HUES64 (cell line): Measurements from ENCODE around the gene KCTD2.
"Not testable (repeated sequence)": the region's sequence is repeated elsewhere in the genome, so short reads cannot be mapped to it uniquely, and the experiment has no call there.

ENCODE experiments used
- H3K27ac ChIP-seq: 2 replicates; pipeline ENCODE4 v1.7.0; 2013; ENCODE audit warnings: low read depth, low read length, inconsistent platforms
- H3K27me3 ChIP-seq: 2 replicates; pipeline ENCODE4 v1.6.1; 2013; ENCODE audit warnings: mild to moderate bottlenecking, low read length; ENCODE audit not compliant: insufficient read depth
- H3K36me3 ChIP-seq: 2 replicates; pipeline ENCODE4 v1.6.1; 2013; ENCODE audit warnings: mild to moderate bottlenecking, low read length; ENCODE audit not compliant: insufficient read depth
- H3K4me1 ChIP-seq: 2 replicates; pipeline ENCODE4 v1.6.1; 2013; ENCODE audit warnings: mild to moderate bottlenecking, low read length, moderate library complexity; ENCODE audit not compliant: insufficient read depth
- H3K4me3 ChIP-seq: 2 replicates; pipeline ENCODE4 v1.5.1; 2013; ENCODE audit warnings: mild to moderate bottlenecking, low read length, moderate library complexity
- H3K9ac ChIP-seq: 2 replicates; pipeline ENCODE4 v1.6.1; 2013; ENCODE audit warnings: mild to moderate bottlenecking, low read depth, low read length
- H3K9me3 ChIP-seq: 2 replicates; pipeline ENCODE4 v1.6.1; 2013; ENCODE audit warnings: low read depth, low read length; ENCODE audit not compliant: insufficient read depth
- WGBS: fragments of 150-250, 120-280 bp; methylation state at CpG from one replicate; pipeline ENCODE4 v1.1.7; 2013; ENCODE audit warnings: missing lambda C conversion rate; 5-methylcytosine and 5-hydroxymethylcytosine counted together

Gene KCTD2

DNA sequence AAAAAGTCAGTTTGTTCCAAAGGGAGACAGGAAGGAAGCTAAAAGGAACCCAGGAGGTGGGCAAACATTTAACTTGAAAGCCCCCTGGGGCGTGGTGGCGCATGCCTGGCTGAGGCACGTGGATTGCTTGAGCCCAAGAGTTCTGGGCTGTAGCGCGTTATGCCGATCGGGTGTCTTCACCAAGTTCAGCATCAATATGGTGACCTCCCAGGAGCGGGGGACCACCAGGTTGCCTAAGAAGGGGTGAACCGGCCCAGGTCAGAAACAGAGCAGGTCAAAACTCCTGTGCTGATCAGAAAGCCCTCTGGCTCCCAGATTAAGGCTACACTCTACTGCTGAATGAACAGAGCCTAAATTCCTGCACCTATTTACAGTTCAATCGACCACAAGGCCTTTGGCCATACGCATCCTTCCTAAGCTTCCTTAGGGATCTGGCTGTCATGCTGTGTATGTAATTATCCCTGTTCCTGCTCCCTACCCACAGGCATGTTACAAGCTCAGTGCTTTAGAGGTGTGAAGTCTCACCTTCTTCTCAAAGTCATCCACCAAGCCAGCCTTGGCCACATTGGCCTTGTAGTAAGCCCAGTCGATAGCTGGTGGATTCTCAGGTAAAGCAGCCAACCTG is 5.3 kb upstream of the KCTD2 start:
- Histone ChIP-seq H3K9me3 (no peaks in the 10 kb centered on the region), H3K36me3 (peaks cover 42% of the 10 kb centered on the region), H3K4me3 (no peak overlapping the region), H3K27ac (peak overlapping the region; percentile 73; the same call in 1 of the 2 replicates), H3K9ac (no peak overlapping the region), H3K4me1 (peaks cover 18% of the 10 kb centered on the region), H3K27me3 (no peaks in the 10 kb centered on the region)
- 84% methylated on average over 12 of the region's 12 CpGs for WGBS

DNA sequence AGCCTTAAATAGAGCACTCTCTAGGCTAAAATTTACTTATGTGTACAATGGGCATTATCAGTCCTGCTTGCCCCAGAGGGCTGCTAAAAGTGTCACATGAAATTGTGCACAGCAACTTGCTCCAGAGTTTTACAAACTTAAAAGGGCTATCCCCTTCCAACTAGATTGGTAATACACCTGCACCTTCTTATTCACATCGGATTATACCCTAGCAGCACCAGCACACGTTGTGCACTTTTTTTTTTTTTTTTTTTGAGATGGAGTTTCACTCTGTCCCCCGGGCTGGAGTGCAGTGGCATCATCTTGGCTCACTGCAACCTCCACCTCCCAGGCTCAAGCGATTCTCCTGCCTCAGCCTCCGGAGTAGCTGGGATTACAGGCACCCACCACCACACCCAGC is 3.2 kb upstream of the KCTD2 start:
- 0 out of 2 replicates have a peak overlapping the region, but pooled peaks have one; percentile 25 for H3K27ac ChIP-seq
- 87% methylated on average over 5 of the region's 5 CpGs for WGBS
- not testable (repeated sequence) for H3K4me3 ChIP-seq, H3K9me3 ChIP-seq, H3K27me3 ChIP-seq, H3K9ac ChIP-seq
- peaks cover 22% of the 10 kb centered on the region for H3K4me1 ChIP-seq
- peaks cover 38% of the 10 kb centered on the region for H3K36me3 ChIP-seq

DNA sequence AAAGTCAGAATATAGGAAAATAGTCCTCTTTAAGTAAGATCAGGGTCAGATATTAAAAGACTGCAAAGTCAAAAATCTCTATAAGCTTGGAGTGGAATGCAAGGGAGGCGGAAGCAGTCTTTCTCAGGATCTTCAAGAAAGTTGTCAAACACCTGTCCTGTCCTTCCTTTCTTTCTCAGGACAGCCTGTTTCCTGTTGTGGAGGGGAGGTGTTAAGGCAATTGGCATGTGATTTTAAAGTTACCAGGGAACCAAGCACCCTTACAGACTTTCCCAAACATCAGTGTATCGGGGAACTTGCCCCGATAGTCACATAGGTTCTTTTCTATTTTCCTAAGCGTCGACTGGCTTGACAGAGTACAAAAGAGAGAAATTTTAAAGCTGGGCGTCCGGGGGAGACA is 2.3 kb upstream of the KCTD2 start:
- WGBS = 15% methylated on average over 5 of the region's 7 CpGs
- no peaks in the 10 kb centered on the region for H3K27me3 ChIP-seq
- H3K9ac ChIP-seq = peak overlapping the region; percentile 11; the same call in 1 of the 2 replicates
- peaks cover 22% of the 10 kb centered on the region for H3K4me1 ChIP-seq
- no peaks in the 10 kb centered on the region for H3K9me3 ChIP-seq
- H3K4me3 ChIP-seq = peak overlapping the region; percentile 31
- H3K27ac ChIP-seq = peak overlapping the region; percentile 94
- H3K36me3 ChIP-seq = peaks cover 38% of the 10 kb centered on the region

DNA sequence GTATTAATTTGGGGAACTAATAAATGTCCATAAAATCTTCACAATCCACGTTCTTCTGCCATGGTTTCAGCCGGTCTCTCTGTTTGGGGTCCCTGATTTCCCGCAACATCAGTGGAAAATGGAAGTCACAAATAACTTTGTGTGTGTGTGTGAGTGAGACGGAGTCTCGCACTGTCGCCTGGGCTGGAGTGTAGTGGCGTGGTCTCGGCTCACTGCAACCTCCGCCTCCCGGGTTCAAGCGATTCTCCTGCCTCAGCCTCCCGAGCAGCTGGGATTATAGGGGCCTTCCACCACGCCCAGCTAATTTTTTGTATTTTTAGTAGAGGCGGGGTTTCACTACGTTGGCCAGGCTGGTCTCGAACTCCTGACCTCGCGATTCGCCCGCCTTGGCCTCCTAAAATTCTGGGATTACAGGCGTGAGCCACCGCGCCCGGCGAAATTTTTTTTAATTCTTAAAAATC is 1.0 kb upstream of the KCTD2 start:
- Histone ChIP-seq H3K36me3 (peaks cover 37% of the 10 kb centered on the region), H3K4me3 (peak overlapping the region; percentile 97), H3K4me1 (peaks cover 22% of the 10 kb centered on the region), H3K9ac (peak overlapping the region; percentile 87), H3K27ac (peak overlapping the region; percentile 97)
- not testable (repeated sequence) for H3K27me3 ChIP-seq, H3K9me3 ChIP-seq
- 1% methylated on average over 25 of the region's 25 CpGs for WGBS

DNA sequence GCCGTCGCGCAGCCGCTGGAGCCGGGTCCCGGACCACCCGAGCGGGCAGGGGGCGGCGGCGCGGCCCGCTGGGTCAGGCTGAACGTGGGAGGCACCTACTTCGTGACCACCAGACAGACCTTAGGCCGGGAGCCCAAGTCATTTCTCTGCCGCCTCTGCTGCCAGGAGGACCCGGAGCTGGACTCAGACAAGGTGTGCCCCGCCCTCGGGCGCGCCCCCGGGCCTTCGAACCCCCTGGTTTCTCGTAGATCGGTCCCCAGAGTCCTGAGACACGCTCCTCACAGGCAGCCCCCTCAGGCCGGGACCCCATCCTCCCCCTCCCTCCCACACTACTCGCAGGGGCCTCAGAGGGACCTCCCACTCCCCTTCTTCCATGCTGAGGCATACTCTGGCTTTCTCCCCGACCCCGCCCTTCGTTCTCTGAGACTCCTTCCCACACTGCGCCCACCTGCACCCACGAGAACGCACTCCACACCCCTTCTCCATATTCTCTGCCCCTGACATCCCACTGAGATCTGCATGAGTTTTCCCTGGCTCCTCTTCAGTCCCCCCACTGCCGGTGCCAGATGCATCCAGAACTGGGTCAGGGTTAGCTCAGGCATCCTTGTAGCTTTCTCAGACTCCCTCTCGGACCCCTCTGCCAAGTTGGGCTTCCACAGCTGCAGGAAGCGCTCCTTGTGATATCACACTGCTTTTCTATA is 523 bp downstream of the KCTD2 start:
- peak overlapping the region; percentile 58; the same call in 1 of the 2 replicates for H3K27ac ChIP-seq
- H3K4me1 ChIP-seq = peaks cover 14% of the 10 kb centered on the region
- H3K27me3 ChIP-seq = no peaks in the 10 kb centered on the region
- H3K9ac ChIP-seq = peak overlapping the region; percentile 87
- H3K9me3 ChIP-seq = no peaks in the 10 kb centered on the region
- H3K36me3 ChIP-seq = peaks cover 34% of the 10 kb centered on the region
- under 1% methylated on average over 38 of the region's 38 CpGs for WGBS
- peak overlapping the region; percentile 97 for H3K4me3 ChIP-seq

DNA sequence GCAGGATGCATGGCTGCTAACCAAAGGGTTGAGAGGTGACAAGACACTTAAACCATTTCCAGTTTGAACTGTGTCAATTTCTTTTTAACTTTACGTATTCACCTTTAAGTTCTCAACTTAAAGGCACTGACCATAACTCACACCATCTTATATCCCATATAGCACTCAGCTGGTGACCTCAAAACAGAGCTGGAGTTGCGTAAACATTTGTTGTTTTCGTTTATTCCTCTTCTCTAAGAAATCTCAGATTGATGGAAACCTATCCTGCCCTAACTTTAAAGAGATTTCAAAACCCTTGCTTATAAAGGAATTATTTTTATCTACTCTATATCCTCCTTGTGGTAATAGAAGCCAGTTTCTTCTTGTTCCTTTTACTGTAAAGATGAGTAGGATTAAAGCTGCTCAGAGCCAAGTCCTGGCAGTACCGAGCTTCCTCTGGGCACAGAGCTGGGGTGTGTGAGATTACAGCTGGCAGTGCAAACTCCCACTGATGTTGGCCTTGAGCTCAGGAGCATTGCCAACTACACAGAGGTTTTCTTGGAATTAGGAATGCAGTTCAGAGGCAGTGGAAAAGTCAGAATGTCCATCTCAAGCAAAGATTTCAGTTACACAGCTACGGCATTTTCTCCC is 1.3 kb downstream of the KCTD2 start:
- 68% methylated on average over 5 of the region's 5 CpGs for WGBS
- H3K9ac ChIP-seq = peak overlapping the region; percentile 87; the same call in 1 of the 2 replicates
- no peak overlapping the region for H3K27ac ChIP-seq
- H3K4me1 ChIP-seq = peaks cover 14% of the 10 kb centered on the region
- H3K9me3 ChIP-seq = no peaks in the 10 kb centered on the region
- no peaks in the 10 kb centered on the region for H3K27me3 ChIP-seq
- peaks cover 42% of the 10 kb centered on the region for H3K36me3 ChIP-seq
- H3K4me3 ChIP-seq = peak overlapping the region; percentile 97

DNA sequence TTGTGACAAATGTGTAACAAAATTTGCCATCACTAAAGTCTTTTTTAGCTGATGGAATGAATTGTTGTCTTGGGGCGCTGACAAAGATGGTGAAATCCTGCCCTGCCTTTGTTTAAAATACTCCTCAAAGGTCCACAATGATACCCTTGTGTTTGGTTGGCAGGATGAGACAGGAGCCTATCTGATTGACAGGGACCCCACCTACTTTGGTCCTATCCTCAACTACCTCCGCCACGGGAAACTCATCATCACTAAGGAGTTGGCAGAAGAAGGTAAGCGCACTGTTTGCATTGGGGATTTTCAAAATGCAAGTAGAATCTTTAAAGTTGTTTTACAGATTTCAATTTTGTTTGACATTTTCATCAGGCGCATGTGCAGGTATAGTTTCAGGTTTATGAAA is 2.0 kb downstream of the KCTD2 start:
- H3K4me3 ChIP-seq = peak overlapping the region; percentile 97; the same call in 1 of the 2 replicates
- no peak overlapping the region for H3K27ac ChIP-seq
- no peaks in the 10 kb centered on the region for H3K27me3 ChIP-seq
- WGBS = 95% methylated on average over 5 of the region's 5 CpGs
- H3K36me3 ChIP-seq = peaks cover 47% of the 10 kb centered on the region
- no peak overlapping the region for H3K9ac ChIP-seq
- H3K4me1 ChIP-seq = peaks cover 9% of the 10 kb centered on the region
- H3K9me3 ChIP-seq = no peaks in the 10 kb centered on the region

DNA sequence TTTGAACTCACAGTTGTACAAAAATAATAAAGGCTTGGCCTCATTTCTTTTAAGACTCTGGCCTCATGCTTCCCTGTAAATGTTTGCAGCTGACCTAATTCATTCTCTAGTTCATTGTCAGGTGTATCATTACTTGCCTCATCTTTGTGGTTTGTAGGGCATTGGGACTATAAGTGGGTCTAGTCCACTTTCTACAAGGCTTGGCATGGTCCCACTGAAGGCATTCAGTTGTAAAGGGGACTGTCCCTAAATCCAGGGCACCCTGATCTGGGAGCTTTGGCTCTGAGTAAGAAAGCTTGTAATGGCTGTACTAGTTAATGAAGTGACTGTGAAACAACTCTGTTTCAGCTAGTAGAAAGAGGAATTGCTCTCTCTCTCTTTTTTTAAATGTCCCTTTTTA is 2.7 kb downstream of the KCTD2 start:
- H3K36me3 ChIP-seq = peaks cover 51% of the 10 kb centered on the region
- H3K4me3 ChIP-seq = no peak overlapping the region
- H3K9me3 ChIP-seq = no peaks in the 10 kb centered on the region
- no peaks in the 10 kb centered on the region for H3K27me3 ChIP-seq
- H3K4me1 ChIP-seq = peaks cover 5% of the 10 kb centered on the region
- no peak overlapping the region for H3K27ac ChIP-seq
- H3K9ac ChIP-seq = no peak overlapping the region

DNA sequence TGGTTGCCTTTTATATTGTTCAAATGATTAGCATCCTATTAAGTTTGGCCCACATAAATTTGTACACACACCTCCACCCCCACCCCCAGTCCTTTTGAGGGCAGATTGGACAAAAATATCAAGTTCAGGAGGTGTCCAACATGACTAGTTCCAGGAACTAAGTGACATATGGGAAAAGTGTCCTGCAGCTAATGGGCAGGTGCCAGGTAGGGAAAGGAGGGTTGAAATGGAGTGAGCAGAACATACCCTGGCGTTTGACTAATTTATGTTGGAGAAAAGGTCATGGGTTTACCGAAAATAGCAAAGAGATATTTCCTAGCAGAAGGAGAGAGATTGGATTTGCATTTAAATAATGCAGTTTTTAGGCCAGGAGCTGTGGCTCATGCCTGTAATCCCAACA is 4.9 kb downstream of the KCTD2 start:
- Histone ChIP-seq H3K36me3 (peaks cover 70% of the 10 kb centered on the region), H3K27ac (no peak overlapping the region), H3K4me1 (peaks cover 4% of the 10 kb centered on the region), H3K27me3 (no peaks in the 10 kb centered on the region), H3K9me3 (no peaks in the 10 kb centered on the region), H3K4me3 (no peak overlapping the region), H3K9ac (no peak overlapping the region)
- 97% methylated on average over 2 of the region's 2 CpGs for WGBS

DNA sequence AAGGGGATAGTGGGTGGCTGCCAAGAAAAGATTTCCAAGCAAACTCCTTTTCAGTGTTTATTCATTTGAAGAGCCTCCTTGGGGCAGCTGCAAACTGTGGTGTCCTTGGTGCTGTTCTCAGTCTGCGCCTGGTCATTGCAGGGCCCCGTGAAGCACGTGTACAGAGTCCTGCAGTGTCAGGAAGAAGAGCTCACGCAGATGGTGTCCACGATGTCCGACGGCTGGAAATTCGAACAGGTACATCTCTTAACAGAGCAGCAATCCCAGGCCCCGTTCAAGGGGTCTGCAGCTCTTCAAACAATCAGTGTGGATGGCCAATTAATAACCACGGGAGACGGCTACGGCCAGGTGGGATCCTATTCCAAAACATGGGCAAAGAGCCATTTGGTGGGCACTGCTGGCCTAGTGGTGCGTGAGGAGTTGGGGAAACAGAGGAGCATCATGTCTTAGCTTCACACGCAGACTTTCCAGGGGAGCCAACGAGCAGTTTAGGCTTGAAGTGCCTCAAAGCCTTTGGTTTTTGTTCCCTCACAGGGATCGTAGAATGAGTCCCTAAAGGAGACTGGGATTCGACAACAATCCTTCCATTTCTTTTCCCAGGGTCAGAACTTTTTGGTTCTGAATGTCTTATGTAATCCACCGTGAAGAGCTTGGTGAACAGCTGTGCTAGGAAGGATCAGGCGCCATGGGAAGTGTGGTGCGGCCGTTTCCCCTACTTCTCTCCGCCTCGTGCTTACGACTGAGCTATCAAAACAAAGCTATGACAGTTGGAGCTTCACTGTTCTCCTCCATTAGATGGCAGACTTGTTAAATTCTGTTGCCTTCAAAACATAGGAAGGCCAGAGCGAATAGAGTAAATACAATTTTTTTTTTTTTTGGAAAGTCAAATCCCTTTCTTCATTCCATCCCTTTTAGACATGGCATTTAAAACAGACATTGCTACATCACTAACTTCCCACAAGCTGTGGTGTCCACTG is 12.6 kb downstream of the KCTD2 start:
- WGBS = 93% methylated on average over 24 of the region's 25 CpGs
- Histone ChIP-seq H3K27me3 (no peaks in the 10 kb centered on the region), H3K36me3 (peaks cover 83% of the 10 kb centered on the region), H3K4me3 (no peak overlapping the region), H3K4me1 (no peaks in the 10 kb centered on the region), H3K9ac (no peak overlapping the region), H3K9me3 (no peaks in the 10 kb centered on the region), H3K27ac (no peak overlapping the region)
